Mesendoderm (in vitro differentiated cells): ENCODE results near the gene TNFRSF18. TPM values are rescaled to one million over a fixed set of nuclear protein-coding genes. Genes with fewer than 3 reads are reported as not detected.
A peak's percentile ranks its signal among the peaks of the same experiment; 100 is the strongest.

Experiments
- DNase-seq: peaks from one replicate; pipeline ENCODE4 v3.0.0; 2013
- H2AK5ac ChIP-seq: 2 replicates; pipeline ENCODE4 v1.6.1; 2013; ENCODE audit warnings: low read length, inconsistent platforms
- H2BK120ac ChIP-seq: 2 replicates; pipeline ENCODE4 v1.6.1; 2013; ENCODE audit warnings: low read depth, mild to moderate bottlenecking, low read length, moderate library complexity, mixed read lengths
- H2BK15ac ChIP-seq: replicated peaks from 2 replicates; pipeline ENCODE4 v1.6.1; 2013; ENCODE audit warnings: low read depth, mild to moderate bottlenecking, moderate library complexity
- H2BK5ac ChIP-seq: 2 replicates; pipeline ENCODE4 v1.6.1; 2013; ENCODE audit warnings: low read length, inconsistent platforms
- H3K18ac ChIP-seq: 2 replicates; pipeline ENCODE4 v1.6.1; 2013; ENCODE audit warnings: mild to moderate bottlenecking, low read length, mixed read lengths
- H3K23ac ChIP-seq: one replicate; pipeline ENCODE4 v1.6.1; 2013; ENCODE audit warnings: low read length
- H3K27ac ChIP-seq: 2 replicates; pipeline ENCODE4 v1.5.1; 2013; ENCODE audit warnings: low read depth, mild to moderate bottlenecking, inconsistent platforms, low read length, moderate library complexity
- H3K27me3 ChIP-seq: 2 replicates; pipeline ENCODE4 v1.6.1; 2013; ENCODE audit warnings: low read length, control low read depth, mild to moderate bottlenecking, inconsistent platforms; ENCODE audit not compliant: insufficient read depth, poor library complexity
- H3K36me3 ChIP-seq: 2 replicates; pipeline ENCODE4 v1.6.1; 2013; ENCODE audit warnings: low read length, inconsistent platforms; ENCODE audit not compliant: control insufficient read depth, insufficient read depth
- H3K4ac ChIP-seq: one replicate; pipeline ENCODE4 v1.6.1; 2013; ENCODE audit warnings: low read depth, mild to moderate bottlenecking, low read length, moderate library complexity
- H3K4me1 ChIP-seq: 2 replicates; pipeline ENCODE4 v1.6.1; 2013; ENCODE audit warnings: low read depth, low read length, inconsistent platforms; ENCODE audit not compliant: control insufficient read depth
- H3K4me2 ChIP-seq: 2 replicates; pipeline ENCODE4 v1.6.1; 2013; ENCODE audit warnings: low read length
- H3K4me3 ChIP-seq: 2 replicates; pipeline ENCODE4 v1.5.1; 2013; ENCODE audit warnings: mild to moderate bottlenecking, low read length
- H3K56ac ChIP-seq: one replicate; pipeline ENCODE4 v1.6.1; 2013; ENCODE audit warnings: low read length
- H3K79me1 ChIP-seq: 2 replicates; pipeline ENCODE4 v1.6.1; 2013; ENCODE audit warnings: low read length, inconsistent platforms
- H3K79me2 ChIP-seq: 2 replicates; pipeline ENCODE4 v1.6.1; 2013; ENCODE audit warnings: mild to moderate bottlenecking, low read length; ENCODE audit not compliant: control insufficient read depth, insufficient read depth
- H3K9ac ChIP-seq: 2 replicates; pipeline ENCODE4 v1.6.1; 2013; ENCODE audit warnings: low read length, inconsistent platforms
- H4K5ac ChIP-seq: one replicate; pipeline ENCODE4 v1.6.1; 2013; ENCODE audit warnings: low read length
- H4K8ac ChIP-seq: one replicate; pipeline ENCODE4 v1.6.1; 2013; ENCODE audit warnings: low read depth, mild to moderate bottlenecking, control low read depth, low read length, moderate library complexity
- WGBS: extraction: QIAGEN DNeasy Blood & Tissue Kit; methylation state at CpG from one replicate; pipeline ENCODE4 v1.1.7; 2013; ENCODE audit warnings: low lambda C conversion rate, missing lambda C conversion rate; ENCODE audit not compliant: insufficient coverage; ENCODE audit errors: extremely low coverage; 5-methylcytosine and 5-hydroxymethylcytosine counted together
- polyA plus RNA-seq, 2 experiments: library from polyadenylated mRNA; stranded (reverse); fragments of 200-250 nt; gene quantifications; one replicate each; pipeline ENCODE4 v1.2.3, GENCODE V29; 2013

The TNFRSF18 gene, protein sequence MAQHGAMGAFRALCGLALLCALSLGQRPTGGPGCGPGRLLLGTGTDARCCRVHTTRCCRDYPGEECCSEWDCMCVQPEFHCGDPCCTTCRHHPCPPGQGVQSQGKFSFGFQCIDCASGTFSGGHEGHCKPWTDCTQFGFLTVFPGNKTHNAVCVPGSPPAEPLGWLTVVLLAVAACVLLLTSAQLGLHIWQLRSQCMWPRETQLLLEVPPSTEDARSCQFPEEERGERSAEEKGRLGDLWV
- 0.15 TPM for polyA plus RNA-seq (2013, experiment 1 of 2)
- polyA plus RNA-seq (2013, experiment 2 of 2): 0.08 TPM

DNA sequence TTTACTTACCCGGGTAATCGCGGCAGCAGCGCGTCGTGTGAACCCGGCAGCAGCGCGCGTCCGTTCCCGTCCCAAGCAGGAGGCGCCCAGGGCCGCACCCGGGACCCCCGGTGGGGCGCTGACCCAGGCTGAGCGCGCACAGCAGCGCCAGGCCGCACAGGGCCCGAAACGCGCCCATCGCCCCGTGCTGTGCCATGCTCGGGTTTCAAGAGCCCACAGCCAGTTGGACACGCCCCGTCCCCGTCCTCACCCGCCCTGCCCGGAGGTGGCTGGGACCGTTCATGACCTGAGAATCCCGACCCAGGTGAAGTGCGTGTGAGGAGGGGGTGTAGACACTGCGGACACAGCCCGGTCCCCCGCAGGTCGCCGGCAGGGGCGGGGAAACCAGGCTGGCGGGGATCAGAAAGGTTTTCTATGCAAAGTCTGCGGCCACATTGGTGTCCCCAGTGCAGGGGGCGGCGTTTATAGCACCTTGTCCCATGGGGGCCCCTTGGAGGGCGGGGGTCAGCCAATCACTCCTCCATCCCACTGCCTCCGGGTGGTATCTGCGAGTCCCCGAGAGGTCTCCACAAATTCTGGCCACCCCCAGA lies at the start of gene TNFRSF18:
TSS of gene TNFRSF18 (minus strand) at position 217 of the 590 bp plus-strand sequence. CDS start at position 196, 21 bp downstream.
- H3K4me3 ChIP-seq: no peak within 1 kb of the TSS
- H3K4ac ChIP-seq: no peak within 1 kb of the TSS
- H4K5ac ChIP-seq: no peak within 1 kb of the TSS
- H3K23ac ChIP-seq: no peak within 1 kb of the TSS
- peak; percentile 30 for DNase-seq
- H3K9ac ChIP-seq: peak within 1 kb of the TSS; percentile 54
- no peak within 1 kb of the TSS for H2BK5ac ChIP-seq
- H3K4me1 ChIP-seq: no peaks in the 10 kb centered on the region
- no peaks in the 10 kb centered on the region for H3K79me1 ChIP-seq
- H3K79me2 ChIP-seq: no peaks in the 10 kb centered on the region
- no peak within 1 kb of the TSS for H3K18ac ChIP-seq
- peak within 1 kb of the TSS; percentile 38 for H3K4me2 ChIP-seq
- H3K36me3 ChIP-seq: no peaks in the 10 kb centered on the region
- H2BK15ac ChIP-seq: no peak within 1 kb of the TSS
- H3K56ac ChIP-seq: peak within 1 kb of the TSS; percentile 67
- WGBS: no CpG with 5 or more reads among the region's 49 CpGs
- H3K27me3 ChIP-seq: no peaks in the 10 kb centered on the region
- H2AK5ac ChIP-seq: no peak within 1 kb of the TSS
- no peak within 1 kb of the TSS for H4K8ac ChIP-seq
- H3K27ac ChIP-seq: no peak within 1 kb of the TSS
- H2BK120ac ChIP-seq: no peak within 1 kb of the TSS

DNA sequence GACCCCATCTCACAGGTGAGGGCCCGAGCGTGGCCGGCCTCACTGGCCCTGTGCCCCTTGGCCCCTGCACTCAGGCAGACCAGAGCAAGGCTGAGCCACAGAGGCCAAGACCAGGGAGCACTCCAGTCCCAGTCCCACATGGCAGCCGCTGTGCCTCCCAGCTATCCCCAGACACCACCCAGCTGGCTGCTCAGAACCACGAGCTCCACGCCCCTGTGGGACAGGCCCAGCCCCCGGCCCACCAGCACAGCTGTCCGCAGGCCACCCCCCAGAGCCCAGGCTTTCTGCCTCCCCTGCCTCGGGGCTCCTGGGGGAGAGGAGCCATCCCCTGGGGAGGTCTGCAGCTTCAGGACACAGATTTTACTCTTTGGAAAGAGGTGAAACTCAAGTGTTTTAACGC lies 49.2 kb upstream of the TNFRSF18 start:
- no peak overlapping the region for H3K23ac ChIP-seq
- H3K18ac ChIP-seq: no peak overlapping the region

DNA sequence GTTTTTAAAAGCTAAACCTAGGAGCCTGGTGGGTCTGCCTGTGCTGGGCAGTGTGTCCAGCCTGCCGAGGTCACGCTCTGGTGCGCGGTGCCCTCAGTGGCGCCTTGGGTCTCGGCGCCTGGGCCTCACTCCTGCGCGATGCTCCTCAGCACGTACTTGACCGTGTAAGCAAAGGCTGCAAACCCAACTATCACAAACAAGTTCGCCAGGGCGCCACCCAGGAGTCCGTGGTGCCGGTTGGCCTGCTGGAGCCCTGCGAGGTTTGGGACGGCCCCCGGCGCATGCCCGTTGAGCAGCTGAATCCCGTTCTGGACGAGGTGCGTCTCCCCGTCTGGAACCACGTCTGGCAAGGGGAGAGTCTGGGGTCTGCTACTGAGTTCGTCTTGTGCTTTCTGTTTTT lies 48.7 kb upstream of the TNFRSF18 start:
- no peak overlapping the region for H2AK5ac ChIP-seq
- H3K4me3 ChIP-seq: no peak overlapping the region
- no peak overlapping the region for H2BK15ac ChIP-seq
- H3K27me3 ChIP-seq: no peaks in the 10 kb centered on the region
- WGBS: no CpG with 5 or more reads among the region's 26 CpGs
- H3K4me2 ChIP-seq: no peak overlapping the region
- H3K56ac ChIP-seq: no peak overlapping the region
- no peaks in the 10 kb centered on the region for H3K4me1 ChIP-seq
- H3K18ac ChIP-seq: no peak overlapping the region
- peaks cover 13% of the 10 kb centered on the region for H3K36me3 ChIP-seq
- no peaks in the 10 kb centered on the region for H3K79me2 ChIP-seq
- no peak overlapping the region for H3K9ac ChIP-seq
- no peak overlapping the region for H3K27ac ChIP-seq
- no peak overlapping the region for H4K8ac ChIP-seq
- H3K4ac ChIP-seq: no peak overlapping the region
- H2BK5ac ChIP-seq: no peak overlapping the region
- H4K5ac ChIP-seq: no peak overlapping the region
- no peak overlapping the region for H3K23ac ChIP-seq
- peaks cover 8% of the 10 kb centered on the region for H3K79me1 ChIP-seq
- no peak for DNase-seq
- no peak overlapping the region for H2BK120ac ChIP-seq

More for the DNA sequence above, 49.2 kb upstream of the TNFRSF18 start:
- Histone ChIP-seq H3K27me3 (no peaks in the 10 kb centered on the region), H3K36me3 (peaks cover 13% of the 10 kb centered on the region), H2BK15ac (no peak overlapping the region), H4K8ac (no peak overlapping the region), H2BK5ac (no peak overlapping the region), H3K4me1 (no peaks in the 10 kb centered on the region), H3K4me3 (no peak overlapping the region), H3K27ac (no peak overlapping the region), H3K79me1 (peaks cover 8% of the 10 kb centered on the region), H2AK5ac (no peak overlapping the region), H3K79me2 (no peaks in the 10 kb centered on the region), H3K4ac (no peak overlapping the region), H4K5ac (no peak overlapping the region), H3K56ac (no peak overlapping the region), H3K4me2 (no peak overlapping the region), H3K9ac (no peak overlapping the region), H2BK120ac (no peak overlapping the region)
- no CpG with 5 or more reads among the region's 10 CpGs for WGBS
- DNase-seq: no peak

DNA sequence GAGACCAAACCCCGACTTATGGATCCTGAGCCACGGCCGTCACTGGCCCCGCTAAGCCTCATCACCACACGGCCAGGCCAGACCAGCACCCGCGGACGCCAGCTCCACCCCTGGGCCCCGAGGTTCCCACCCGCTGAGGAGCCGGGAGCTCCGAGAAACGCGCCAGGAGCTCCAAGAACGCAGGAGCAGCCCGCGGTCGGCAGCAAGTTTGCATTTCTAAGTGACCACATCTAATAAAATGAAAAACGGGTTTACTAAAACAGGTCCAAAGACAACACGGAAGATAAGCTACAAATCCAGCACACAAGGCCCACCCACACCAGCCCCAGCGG lies 48.2 kb upstream of the TNFRSF18 start:
- Histone ChIP-seq H3K4me1 (no peaks in the 10 kb centered on the region), H2AK5ac (no peak overlapping the region), H3K9ac (no peak overlapping the region), H3K79me1 (peaks cover 8% of the 10 kb centered on the region), H3K56ac (no peak overlapping the region), H2BK5ac (no peak overlapping the region), H2BK15ac (no peak overlapping the region), H2BK120ac (no peak overlapping the region), H3K27ac (no peak overlapping the region), H3K18ac (no peak overlapping the region), H4K5ac (no peak overlapping the region), H3K79me2 (no peaks in the 10 kb centered on the region), H3K4ac (no peak overlapping the region), H3K23ac (no peak overlapping the region), H3K4me3 (no peak overlapping the region), H3K4me2 (no peak overlapping the region), H3K27me3 (no peaks in the 10 kb centered on the region), H3K36me3 (peaks cover 10% of the 10 kb centered on the region), H4K8ac (no peak overlapping the region)
- WGBS: no CpG with 5 or more reads among the region's 21 CpGs
- no peak for DNase-seq

DNA sequence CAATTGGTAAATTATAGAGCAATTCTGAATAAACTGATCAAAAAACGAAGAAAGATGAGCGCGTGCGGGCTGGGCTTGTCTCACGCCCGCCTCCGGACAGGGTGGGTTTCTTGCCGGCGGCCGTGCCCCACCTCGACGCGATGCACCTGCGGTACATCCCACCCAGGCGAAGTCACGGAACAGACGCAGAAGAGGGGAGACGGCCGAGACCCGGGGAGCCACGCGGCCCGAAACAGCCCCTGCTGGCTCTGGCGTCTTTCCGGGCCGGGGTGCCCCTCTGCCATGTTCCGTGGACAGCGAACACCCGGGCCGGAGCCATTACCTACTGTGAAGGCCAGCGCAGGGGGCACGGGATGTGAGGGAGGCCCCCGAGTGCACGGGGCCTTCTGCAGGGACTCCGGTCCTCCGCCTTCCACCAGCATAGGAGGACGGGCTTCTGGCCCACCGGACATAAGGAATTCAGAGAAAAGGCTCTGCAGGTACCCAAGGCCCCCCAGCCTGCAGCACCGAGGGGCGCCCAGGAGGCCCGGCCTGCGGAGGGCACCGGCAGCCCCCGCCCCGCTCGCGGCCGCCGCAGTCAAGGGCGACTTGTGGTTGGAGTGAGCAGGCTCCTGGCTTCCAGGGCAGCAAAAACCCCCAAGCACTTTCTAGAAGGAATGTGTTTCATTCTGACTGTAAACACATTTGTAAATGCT lies 47.7 kb upstream of the TNFRSF18 start:
- H3K23ac ChIP-seq: no peak overlapping the region
- H3K4me3 ChIP-seq: no peak overlapping the region
- WGBS: no CpG with 5 or more reads among the region's 50 CpGs
- H3K27me3 ChIP-seq: no peaks in the 10 kb centered on the region
- H2BK15ac ChIP-seq: no peak overlapping the region
- H3K4me1 ChIP-seq: no peaks in the 10 kb centered on the region
- no peak for DNase-seq
- H3K4me2 ChIP-seq: no peak overlapping the region
- H3K18ac ChIP-seq: no peak overlapping the region
- no peak overlapping the region for H4K5ac ChIP-seq
- no peak overlapping the region for H2BK120ac ChIP-seq
- no peak overlapping the region for H4K8ac ChIP-seq
- peaks cover 9% of the 10 kb centered on the region for H3K36me3 ChIP-seq
- H3K4ac ChIP-seq: no peak overlapping the region
- H3K79me1 ChIP-seq: peaks cover 7% of the 10 kb centered on the region
- no peak overlapping the region for H2AK5ac ChIP-seq
- no peak overlapping the region for H3K56ac ChIP-seq
- H3K27ac ChIP-seq: no peak overlapping the region
- H3K79me2 ChIP-seq: no peaks in the 10 kb centered on the region
- no peak overlapping the region for H2BK5ac ChIP-seq
- no peak overlapping the region for H3K9ac ChIP-seq
